ENCODE results near the gene F2.

Gene F2

DNA sequence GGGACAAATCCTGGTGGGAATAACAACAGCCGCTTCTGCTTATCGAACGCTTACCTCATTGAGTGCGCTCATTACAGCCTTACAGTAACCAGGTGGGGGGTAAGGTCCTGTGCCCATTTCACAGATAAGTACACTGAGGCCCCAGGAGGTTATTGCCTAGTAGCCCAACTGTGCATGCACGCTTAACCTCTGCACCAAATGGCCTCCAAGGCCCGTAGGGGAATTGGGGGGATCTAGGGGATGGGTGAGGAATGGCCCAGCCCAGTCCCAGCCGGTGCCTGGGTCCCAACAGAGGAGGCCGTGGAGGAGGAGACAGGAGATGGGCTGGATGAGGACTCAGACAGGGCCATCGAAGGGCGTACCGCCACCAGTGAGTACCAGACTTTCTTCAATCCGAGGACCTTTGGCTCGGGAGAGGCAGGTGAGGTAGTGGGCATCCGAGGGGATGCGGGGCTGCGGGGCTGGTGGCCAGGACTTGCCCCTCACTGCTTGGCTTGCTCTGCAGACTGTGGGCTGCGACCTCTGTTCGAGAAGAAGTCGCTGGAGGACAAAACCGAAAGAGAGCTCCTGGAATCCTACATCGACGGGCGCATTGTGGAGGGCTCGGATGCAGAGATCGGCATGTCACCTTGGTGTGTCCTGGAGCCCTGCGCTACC lies 7.3 kb downstream of the F2 start:
- Histone ChIP-seq H3K36me3 (ENCODE audit: control insufficient read depth in 1 of 2, insufficient read depth in 2 of 2, low read length in 2 of 2) (no peaks in the 10 kb centered on the region), H3K27ac (ENCODE audit: low read depth, low read length) (no peak overlapping the region), H3K9me3 (ENCODE audit: control insufficient read depth in 1 of 2, low read length in 2 of 2) (no peaks in the 10 kb centered on the region), H3K27me3 (ENCODE audit: control insufficient read depth in 1 of 2, insufficient read depth in 2 of 2, low read length in 2 of 2) (no peaks in the 10 kb centered on the region), H3K4me3 (ENCODE audit: low read depth in 1 of 2, low read length in 2 of 2) (no peak overlapping the region), H3K9ac (ENCODE audit: low read depth in 1 of 2, low read length in 2 of 2) (no peak overlapping the region), H3K4me1 (ENCODE audit: control insufficient read depth in 1 of 2, insufficient read depth in 2 of 2, low read length in 2 of 2) (no peaks in the 10 kb centered on the region)

DNA sequence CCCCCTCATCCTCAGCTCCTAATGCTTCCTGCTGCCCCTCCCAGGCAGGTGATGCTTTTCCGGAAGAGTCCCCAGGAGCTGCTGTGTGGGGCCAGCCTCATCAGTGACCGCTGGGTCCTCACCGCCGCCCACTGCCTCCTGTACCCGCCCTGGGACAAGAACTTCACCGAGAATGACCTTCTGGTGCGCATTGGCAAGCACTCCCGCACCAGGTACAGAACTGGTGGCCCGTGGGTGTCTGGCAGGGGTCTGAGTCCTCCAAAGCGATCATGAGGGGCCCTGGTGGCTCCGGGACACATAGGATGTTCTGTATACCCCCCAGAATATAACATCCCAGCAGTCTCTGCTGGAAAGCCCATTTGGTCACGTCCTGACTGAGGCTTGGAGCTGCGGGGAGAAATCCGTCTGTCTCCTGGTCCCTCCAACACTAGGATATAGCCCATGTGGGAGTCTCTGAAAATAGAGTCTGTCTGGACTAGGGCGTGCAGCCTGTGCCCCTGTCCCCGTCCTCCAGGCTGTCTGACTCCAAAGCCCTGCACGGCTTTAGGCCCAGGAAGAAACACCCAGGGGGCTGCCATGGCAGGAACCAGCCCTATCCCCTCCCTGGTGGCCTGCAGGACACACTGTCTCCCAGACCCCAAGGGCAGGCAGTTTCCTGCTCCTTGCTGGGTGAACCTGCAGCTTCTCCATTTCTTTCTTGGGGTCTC lies 9.1 kb downstream of the F2 start:
- Histone ChIP-seq H3K4me3 (ENCODE audit: low read depth in 1 of 2, low read length in 2 of 2) (no peak overlapping the region), H3K9ac (ENCODE audit: low read depth in 1 of 2, low read length in 2 of 2) (no peak overlapping the region), H3K27ac (ENCODE audit: low read depth, low read length) (no peak overlapping the region), H3K27me3 (ENCODE audit: control insufficient read depth in 1 of 2, insufficient read depth in 2 of 2, low read length in 2 of 2) (no peaks in the 10 kb centered on the region), H3K9me3 (ENCODE audit: control insufficient read depth in 1 of 2, low read length in 2 of 2) (no peaks in the 10 kb centered on the region), H3K36me3 (ENCODE audit: control insufficient read depth in 1 of 2, insufficient read depth in 2 of 2, low read length in 2 of 2) (no peaks in the 10 kb centered on the region), H3K4me1 (ENCODE audit: control insufficient read depth in 1 of 2, insufficient read depth in 2 of 2, low read length in 2 of 2) (no peaks in the 10 kb centered on the region)

DNA sequence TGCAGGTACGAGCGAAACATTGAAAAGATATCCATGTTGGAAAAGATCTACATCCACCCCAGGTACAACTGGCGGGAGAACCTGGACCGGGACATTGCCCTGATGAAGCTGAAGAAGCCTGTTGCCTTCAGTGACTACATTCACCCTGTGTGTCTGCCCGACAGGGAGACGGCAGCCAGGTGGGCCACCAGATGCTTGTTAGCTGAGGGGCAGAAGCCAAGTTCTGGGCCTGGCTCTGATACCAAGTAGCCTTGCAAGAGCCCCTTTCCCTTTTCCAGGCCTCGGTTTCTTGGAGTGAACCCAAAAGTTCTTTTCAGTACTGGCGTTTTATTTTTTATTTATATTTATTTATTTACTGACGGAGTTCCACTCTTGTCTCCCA lies 9.6 kb downstream of the F2 start:
- H3K27me3 ChIP-seq (ENCODE audit: control insufficient read depth in 1 of 2, insufficient read depth in 2 of 2, low read length in 2 of 2): no peaks in the 10 kb centered on the region
- no peak overlapping the region for H3K4me3 ChIP-seq (ENCODE audit: low read depth in 1 of 2, low read length in 2 of 2)
- no peaks in the 10 kb centered on the region for H3K9me3 ChIP-seq (ENCODE audit: control insufficient read depth in 1 of 2, low read length in 2 of 2)
- no peak overlapping the region for H3K27ac ChIP-seq (ENCODE audit: low read depth, low read length)
- no peak overlapping the region for H3K9ac ChIP-seq (ENCODE audit: low read depth in 1 of 2, low read length in 2 of 2)
- H3K36me3 ChIP-seq (ENCODE audit: control insufficient read depth in 1 of 2, insufficient read depth in 2 of 2, low read length in 2 of 2): no peaks in the 10 kb centered on the region
- no peaks in the 10 kb centered on the region for H3K4me1 ChIP-seq (ENCODE audit: control insufficient read depth in 1 of 2, insufficient read depth in 2 of 2, low read length in 2 of 2)

DNA sequence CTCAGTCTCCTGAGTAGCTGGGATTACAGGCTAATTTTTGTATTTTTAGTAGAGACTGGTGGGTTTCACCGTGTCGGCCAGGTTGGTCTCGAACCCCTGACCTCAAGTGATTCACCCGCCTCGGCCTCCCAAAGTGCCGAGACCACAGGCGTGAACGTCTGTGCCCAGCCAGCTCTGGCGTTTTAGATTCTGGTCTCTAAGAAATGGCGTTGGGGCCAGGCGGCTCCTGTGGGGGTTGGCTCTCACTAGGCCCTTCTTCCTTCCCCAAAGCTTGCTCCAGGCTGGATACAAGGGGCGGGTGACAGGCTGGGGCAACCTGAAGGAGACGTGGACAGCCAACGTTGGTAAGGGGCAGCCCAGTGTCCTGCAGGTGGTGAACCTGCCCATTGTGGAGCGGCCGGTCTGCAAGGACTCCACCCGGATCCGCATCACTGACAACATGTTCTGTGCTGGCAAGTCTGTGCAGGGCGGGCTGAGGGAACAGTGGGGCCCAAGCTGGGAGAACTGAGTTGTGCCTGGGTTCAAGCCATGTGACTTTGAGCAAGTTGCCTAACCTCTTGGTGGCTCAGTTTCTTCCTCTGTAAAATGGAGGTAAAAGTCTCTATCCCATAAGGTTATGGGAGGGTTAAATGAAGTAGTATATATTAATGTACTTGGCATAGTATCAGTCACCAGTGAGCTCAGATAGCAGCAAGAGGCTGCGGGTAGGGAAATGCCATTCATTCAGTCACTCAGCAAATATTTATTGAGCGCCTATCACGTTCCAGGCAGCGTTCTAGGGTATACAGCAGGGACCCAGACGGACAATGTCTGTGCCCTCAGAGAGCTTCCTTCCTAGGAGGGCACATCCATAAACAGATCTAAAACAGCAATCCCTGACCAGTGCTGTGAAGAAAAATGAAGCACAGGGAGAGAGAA lies 10.4 kb downstream of the F2 start:
- Histone ChIP-seq H3K9me3 (ENCODE audit: control insufficient read depth in 1 of 2, low read length in 2 of 2) (no peaks in the 10 kb centered on the region), H3K4me1 (ENCODE audit: control insufficient read depth in 1 of 2, insufficient read depth in 2 of 2, low read length in 2 of 2) (no peaks in the 10 kb centered on the region), H3K27ac (ENCODE audit: low read depth, low read length) (no peak overlapping the region), H3K36me3 (ENCODE audit: control insufficient read depth in 1 of 2, insufficient read depth in 2 of 2, low read length in 2 of 2) (no peaks in the 10 kb centered on the region), H3K9ac (ENCODE audit: low read depth in 1 of 2, low read length in 2 of 2) (no peak overlapping the region), H3K4me3 (ENCODE audit: low read depth in 1 of 2, low read length in 2 of 2) (no peak overlapping the region), H3K27me3 (ENCODE audit: control insufficient read depth in 1 of 2, insufficient read depth in 2 of 2, low read length in 2 of 2) (no peaks in the 10 kb centered on the region)

DNA sequence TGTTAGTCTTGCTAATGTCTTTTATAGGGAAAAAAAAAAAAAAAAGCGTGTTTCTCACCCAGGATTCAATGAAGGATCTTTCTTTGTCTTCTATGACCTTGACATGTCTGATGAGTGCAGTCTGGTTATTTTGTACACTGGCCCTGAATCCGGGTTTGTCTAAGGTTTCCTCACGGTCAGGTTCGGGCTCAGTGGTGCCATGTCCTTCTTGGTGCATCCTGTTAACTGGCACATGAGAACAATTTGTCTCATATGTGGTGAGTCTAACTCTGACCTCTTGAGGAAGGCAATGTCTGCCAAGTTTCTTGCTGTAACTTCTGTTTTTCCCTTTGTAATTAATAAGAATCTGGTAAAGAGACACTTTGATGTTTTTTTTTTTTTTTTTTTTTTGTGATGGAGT lies 12.5 kb downstream of the F2 start:
- no peak overlapping the region for H3K9ac ChIP-seq (ENCODE audit: low read depth in 1 of 2, low read length in 2 of 2)
- no peak overlapping the region for H3K27ac ChIP-seq (ENCODE audit: low read depth, low read length)
- H3K4me1 ChIP-seq (ENCODE audit: control insufficient read depth in 1 of 2, insufficient read depth in 2 of 2, low read length in 2 of 2): no peaks in the 10 kb centered on the region
- H3K9me3 ChIP-seq (ENCODE audit: control insufficient read depth in 1 of 2, low read length in 2 of 2): no peaks in the 10 kb centered on the region
- H3K4me3 ChIP-seq (ENCODE audit: low read depth in 1 of 2, low read length in 2 of 2): no peak overlapping the region
- no peaks in the 10 kb centered on the region for H3K36me3 ChIP-seq (ENCODE audit: control insufficient read depth in 1 of 2, insufficient read depth in 2 of 2, low read length in 2 of 2)
- no peaks in the 10 kb centered on the region for H3K27me3 ChIP-seq (ENCODE audit: control insufficient read depth in 1 of 2, insufficient read depth in 2 of 2, low read length in 2 of 2)

DNA sequence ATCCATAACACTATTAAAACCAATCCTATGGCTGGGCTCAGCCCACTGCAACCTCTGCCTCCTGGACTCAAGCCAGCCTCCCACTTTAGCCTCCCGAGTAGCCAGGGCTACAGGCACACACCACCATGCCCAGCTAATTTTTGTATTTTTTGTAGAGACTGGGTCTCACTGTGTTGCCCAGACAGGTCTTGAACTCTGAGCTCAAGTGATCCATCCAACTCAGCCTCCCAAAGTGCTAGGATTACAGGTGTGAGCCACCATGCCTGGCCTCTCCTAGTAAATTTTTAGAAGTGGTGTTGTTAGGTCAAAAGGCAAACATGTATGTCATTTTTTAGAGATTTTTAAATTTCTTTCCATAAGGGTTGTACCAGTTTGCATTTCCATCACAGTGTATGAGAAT lies 14.2 kb downstream of the F2 start:
- Histone ChIP-seq H3K9me3 (ENCODE audit: control insufficient read depth in 1 of 2, low read length in 2 of 2) (no peaks in the 10 kb centered on the region), H3K4me1 (ENCODE audit: control insufficient read depth in 1 of 2, insufficient read depth in 2 of 2, low read length in 2 of 2) (no peaks in the 10 kb centered on the region), H3K4me3 (ENCODE audit: low read depth in 1 of 2, low read length in 2 of 2) (no peak overlapping the region), H3K27ac (ENCODE audit: low read depth, low read length) (no peak overlapping the region), H3K9ac (ENCODE audit: low read depth in 1 of 2, low read length in 2 of 2) (no peak overlapping the region), H3K36me3 (ENCODE audit: control insufficient read depth in 1 of 2, insufficient read depth in 2 of 2, low read length in 2 of 2) (no peaks in the 10 kb centered on the region), H3K27me3 (ENCODE audit: control insufficient read depth in 1 of 2, insufficient read depth in 2 of 2, low read length in 2 of 2) (no peaks in the 10 kb centered on the region)

DNA sequence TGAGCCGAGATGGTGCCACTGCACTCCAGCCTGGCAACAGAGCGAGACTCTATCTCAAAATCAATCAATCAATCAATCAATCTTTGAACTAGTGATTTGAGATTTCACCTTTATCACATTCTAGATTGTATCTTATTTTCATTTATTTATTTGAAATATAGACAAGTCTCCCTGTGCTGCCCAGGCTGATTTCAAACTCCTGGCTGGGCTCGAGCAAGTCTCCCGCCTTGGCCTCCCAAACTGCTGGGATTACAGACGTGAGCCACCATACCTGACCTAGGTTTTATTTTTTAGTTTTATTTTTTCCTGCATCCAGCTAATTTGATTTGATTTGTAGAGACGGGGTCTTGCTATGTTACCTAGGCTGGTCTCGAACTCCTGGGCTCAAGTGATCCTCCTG lies 17.1 kb downstream of the F2 start:
- Histone ChIP-seq H3K4me1 (ENCODE audit: control insufficient read depth in 1 of 2, insufficient read depth in 2 of 2, low read length in 2 of 2) (no peaks in the 10 kb centered on the region), H3K27ac (ENCODE audit: low read depth, low read length) (no peak overlapping the region), H3K36me3 (ENCODE audit: control insufficient read depth in 1 of 2, insufficient read depth in 2 of 2, low read length in 2 of 2) (no peaks in the 10 kb centered on the region), H3K4me3 (ENCODE audit: low read depth in 1 of 2, low read length in 2 of 2) (no peak overlapping the region), H3K9ac (ENCODE audit: low read depth in 1 of 2, low read length in 2 of 2) (no peak overlapping the region), H3K9me3 (ENCODE audit: control insufficient read depth in 1 of 2, low read length in 2 of 2) (no peaks in the 10 kb centered on the region), H3K27me3 (ENCODE audit: control insufficient read depth in 1 of 2, insufficient read depth in 2 of 2, low read length in 2 of 2) (no peaks in the 10 kb centered on the region)

DNA sequence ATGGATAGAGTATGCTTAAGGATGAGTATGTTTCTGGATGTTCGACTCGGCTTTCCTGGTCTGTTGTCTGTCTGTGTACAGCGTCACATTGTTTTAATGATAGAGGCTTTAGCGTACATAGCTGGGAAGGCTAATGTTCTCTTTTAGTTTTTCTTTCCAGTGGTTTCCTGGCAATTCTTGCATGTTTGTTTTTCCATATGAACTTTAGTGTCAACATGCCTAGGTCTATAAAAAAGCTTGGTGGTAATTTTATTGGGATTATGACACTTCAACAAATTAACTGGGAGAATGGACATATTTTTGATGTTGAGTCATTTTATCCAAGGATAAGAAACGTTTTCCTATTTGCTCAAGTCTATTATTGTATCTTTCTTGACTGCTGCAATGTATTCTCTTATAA lies 17.6 kb downstream of the F2 start:
- Histone ChIP-seq H3K9ac (ENCODE audit: low read depth in 1 of 2, low read length in 2 of 2) (no peak overlapping the region), H3K4me3 (ENCODE audit: low read depth in 1 of 2, low read length in 2 of 2) (no peak overlapping the region), H3K36me3 (ENCODE audit: control insufficient read depth in 1 of 2, insufficient read depth in 2 of 2, low read length in 2 of 2) (peaks cover 0 to 2% of the 10 kb centered on the region in 2 donors), H3K27me3 (ENCODE audit: control insufficient read depth in 1 of 2, insufficient read depth in 2 of 2, low read length in 2 of 2) (no peaks in the 10 kb centered on the region), H3K9me3 (ENCODE audit: control insufficient read depth in 1 of 2, low read length in 2 of 2) (no peaks in the 10 kb centered on the region), H3K27ac (ENCODE audit: low read depth, low read length) (no peak overlapping the region), H3K4me1 (ENCODE audit: control insufficient read depth in 1 of 2, insufficient read depth in 2 of 2, low read length in 2 of 2) (no peaks in the 10 kb centered on the region)

DNA sequence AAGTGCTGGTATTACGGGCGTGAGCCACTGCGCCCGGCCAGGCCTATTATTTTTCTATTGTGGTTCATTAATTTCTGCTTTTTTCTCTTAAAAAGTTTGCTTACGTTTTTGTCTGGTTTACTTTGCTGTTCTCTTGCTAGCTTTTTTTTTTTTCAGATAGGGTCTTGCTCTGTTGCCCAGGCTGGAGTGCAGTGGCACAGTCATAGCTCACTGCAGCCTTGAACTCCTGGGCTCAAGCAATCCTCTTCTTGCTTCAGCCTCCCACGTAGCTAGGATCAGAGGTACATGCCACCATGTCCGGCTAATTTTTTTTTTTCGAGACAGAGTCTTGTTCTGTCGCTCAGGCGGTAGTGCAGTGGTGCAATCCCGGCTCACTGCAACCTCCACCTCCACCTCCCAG lies 18.7 kb downstream of the F2 start:
- Histone ChIP-seq H3K9ac (ENCODE audit: low read depth in 1 of 2, low read length in 2 of 2) (no peak overlapping the region), H3K27ac (ENCODE audit: low read depth, low read length) (no peak overlapping the region), H3K9me3 (ENCODE audit: control insufficient read depth in 1 of 2, low read length in 2 of 2) (no peaks in the 10 kb centered on the region), H3K27me3 (ENCODE audit: control insufficient read depth in 1 of 2, insufficient read depth in 2 of 2, low read length in 2 of 2) (no peaks in the 10 kb centered on the region), H3K4me1 (ENCODE audit: control insufficient read depth in 1 of 2, insufficient read depth in 2 of 2, low read length in 2 of 2) (no peaks in the 10 kb centered on the region), H3K36me3 (ENCODE audit: control insufficient read depth in 1 of 2, insufficient read depth in 2 of 2, low read length in 2 of 2) (peaks cover 3 to 13% of the 10 kb centered on the region in 2 donors), H3K4me3 (ENCODE audit: low read depth in 1 of 2, low read length in 2 of 2) (no peak overlapping the region)

DNA sequence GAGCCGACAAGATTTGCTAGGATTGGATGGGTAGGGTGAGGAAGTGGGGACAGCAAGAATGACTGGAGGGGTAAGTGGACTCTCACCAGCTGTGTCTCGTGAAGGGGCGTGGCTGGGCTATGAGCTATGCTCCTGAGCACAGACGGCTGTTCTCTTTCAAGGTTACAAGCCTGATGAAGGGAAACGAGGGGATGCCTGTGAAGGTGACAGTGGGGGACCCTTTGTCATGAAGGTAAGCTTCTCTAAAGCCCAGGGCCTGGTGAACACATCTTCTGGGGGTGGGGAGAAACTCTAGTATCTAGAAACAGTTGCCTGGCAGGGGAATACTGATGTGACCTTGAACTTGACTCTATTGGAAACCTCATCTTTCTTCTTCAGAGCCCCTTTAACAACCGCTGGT lies 19.9 kb downstream of the F2 start:
- H3K9me3 ChIP-seq (ENCODE audit: control insufficient read depth in 1 of 2, low read length in 2 of 2): no peaks in the 10 kb centered on the region
- H3K27me3 ChIP-seq (ENCODE audit: control insufficient read depth in 1 of 2, insufficient read depth in 2 of 2, low read length in 2 of 2): no peaks in the 10 kb centered on the region
- no peak overlapping the region for H3K27ac ChIP-seq (ENCODE audit: low read depth, low read length)
- peaks cover 15 to 25% of the 10 kb centered on the region in 2 donors for H3K36me3 ChIP-seq (ENCODE audit: control insufficient read depth in 1 of 2, insufficient read depth in 2 of 2, low read length in 2 of 2)
- H3K4me3 ChIP-seq (ENCODE audit: low read depth in 1 of 2, low read length in 2 of 2): no peak overlapping the region
- no peak overlapping the region for H3K9ac ChIP-seq (ENCODE audit: low read depth in 1 of 2, low read length in 2 of 2)
- no peaks in the 10 kb centered on the region for H3K4me1 ChIP-seq (ENCODE audit: control insufficient read depth in 1 of 2, insufficient read depth in 2 of 2, low read length in 2 of 2)

Data from duodenal mucosa (tissue), 2 donors.